GM04503 (cell line): ENCODE measurements around the gene ESRRA.

Experiments
- DNase-seq: peaks from one replicate; pipeline ENCODE4 v3.0.0-alpha.2; 2012; ENCODE audit warnings: low read depth

ESRRA gene

DNA sequence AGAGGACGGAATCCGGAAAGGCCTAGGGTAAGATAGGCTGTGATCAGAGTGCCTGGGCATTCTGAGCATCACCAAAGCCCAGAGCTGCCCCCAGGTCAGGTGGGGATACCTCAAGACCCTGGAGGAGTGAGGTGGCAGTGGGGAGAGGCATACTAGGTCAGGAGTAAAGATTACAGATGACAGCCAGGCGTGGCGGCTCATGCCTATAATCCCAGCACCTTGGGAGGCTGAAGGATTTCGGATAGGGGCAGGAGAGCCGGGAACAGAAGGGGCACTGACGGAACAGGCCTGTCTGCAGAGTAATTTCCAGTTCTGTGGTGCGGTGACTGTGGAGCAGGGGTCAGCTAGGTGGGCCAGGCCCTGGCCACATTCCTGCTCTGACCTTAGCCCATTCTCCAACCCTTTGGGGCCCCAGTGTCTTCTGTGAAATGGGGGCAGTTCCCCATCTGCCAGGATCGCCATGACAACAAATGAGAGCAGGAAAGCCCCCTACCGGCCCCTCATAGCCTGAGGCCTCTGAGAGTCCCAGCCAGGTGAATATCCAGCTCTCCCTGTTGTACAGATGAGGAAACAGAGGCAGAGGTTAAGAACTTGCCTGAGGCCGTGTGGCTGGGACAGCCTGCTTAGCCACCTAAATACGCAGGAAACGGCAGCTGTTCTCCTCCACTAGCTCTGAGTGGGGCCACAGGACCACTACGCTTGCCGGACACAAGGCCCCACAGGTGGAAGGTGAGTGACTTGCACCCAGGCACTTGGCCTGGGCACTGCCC, 30.1 kb upstream of the ESRRA start:
- DNase-seq: no peak

DNA sequence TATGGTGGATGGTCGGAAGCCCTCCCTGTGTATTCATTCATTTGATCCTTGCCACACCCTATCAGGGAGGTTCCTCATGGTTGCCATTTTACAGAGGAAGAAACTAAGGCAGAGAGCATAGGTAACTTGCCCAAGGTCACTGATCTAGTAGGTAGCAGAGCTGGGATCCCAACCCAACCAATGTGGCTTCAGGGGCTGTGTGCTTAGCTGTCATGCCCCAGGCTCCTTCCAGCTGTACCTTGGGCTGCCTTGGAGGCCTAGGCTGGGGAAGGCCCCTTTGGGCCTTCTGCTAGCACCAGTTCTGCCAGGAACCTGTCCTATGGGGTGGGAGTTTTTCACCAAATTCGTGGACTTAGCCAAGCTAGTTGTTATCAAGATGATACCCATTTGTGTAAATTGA, 29.5 kb upstream of the ESRRA start:
- DNase-seq: no peak

GRCh38 chr11:64276653-64277431, 28.5 kb upstream of the ESRRA start:
- no peak for DNase-seq

DNA sequence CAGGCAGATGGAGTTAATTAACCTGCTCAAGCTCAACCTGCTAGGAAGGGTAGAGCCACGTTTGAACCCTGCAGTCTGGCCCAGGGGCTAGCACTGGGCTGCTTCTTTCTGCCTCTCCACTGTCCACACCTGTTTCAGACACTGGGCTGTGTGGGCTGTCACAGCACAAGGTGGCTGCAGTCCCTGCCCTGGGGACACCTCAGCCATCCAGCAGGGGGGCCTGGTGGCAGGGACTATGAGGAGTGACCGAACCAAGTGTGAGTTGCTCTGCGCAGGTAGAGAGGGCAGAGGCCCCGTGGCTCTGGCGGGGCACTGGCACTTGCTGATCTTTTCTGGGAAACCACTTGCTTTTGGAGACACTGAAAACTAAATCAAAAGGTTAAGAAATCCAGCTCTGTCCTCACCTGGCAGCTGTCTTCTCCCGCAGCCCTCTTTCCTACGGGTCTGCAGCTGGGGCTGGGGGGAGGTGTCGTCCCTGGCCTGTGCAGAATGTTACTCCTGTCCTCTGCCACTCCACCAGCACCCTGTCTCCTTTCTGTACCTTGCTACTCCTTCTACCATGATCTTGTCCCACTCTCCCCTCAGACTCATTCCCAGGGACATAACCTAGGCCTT, 26.6 kb upstream of the ESRRA start:
- no peak for DNase-seq

DNA sequence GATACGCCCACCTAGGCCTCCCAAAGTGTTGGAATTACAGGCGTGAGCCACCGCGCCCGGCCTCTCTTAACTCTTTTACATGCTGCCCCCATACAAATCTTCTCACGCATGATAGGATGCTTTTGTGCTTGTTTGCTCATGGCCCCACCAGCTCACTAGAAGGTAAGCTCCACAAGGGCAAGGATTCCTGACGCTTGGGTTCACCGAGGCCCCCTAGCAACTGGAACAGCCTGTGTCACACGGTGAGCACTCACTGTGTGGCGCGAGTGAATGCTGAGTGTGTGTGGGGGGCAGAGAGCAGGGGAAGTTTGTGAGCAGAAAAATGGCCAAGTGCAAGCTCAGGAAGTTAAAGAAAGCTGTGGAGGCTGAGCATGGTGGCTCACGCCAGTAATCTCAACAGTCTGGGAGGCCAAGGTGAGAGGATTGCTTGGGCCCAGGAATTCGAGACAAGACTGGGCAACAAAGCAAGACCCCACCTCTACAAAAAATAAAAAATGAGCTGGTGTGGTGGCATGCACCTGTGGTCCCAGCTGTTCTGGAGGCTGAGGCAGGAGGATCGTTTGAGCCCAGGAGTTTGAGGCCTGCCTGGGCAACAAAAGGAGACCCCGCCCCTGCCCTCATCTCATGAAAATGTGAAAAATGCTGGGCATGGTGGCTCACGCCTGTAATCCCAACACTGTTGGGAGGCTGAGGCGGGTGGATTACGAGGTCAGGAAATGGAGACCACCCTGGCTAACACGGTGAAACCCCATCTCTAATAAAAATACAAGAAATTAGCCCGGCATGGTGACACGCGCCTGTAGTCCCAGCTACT, 23.2 kb upstream of the ESRRA start:
- DNase-seq: no peak

- DNase-seq: no peak
These were observed 22.2 kb upstream of the ESRRA start for GRCh38 chr11:64283092-64283491.

GRCh38 chr11:64284048-64284961, 21.0 kb upstream of the ESRRA start, which contains the start of gene BAD:
BAD (minus strand) TSS chr11:64284665; CDS start chr11:64284368, 297 bp downstream.
- no peak for DNase-seq

DNA sequence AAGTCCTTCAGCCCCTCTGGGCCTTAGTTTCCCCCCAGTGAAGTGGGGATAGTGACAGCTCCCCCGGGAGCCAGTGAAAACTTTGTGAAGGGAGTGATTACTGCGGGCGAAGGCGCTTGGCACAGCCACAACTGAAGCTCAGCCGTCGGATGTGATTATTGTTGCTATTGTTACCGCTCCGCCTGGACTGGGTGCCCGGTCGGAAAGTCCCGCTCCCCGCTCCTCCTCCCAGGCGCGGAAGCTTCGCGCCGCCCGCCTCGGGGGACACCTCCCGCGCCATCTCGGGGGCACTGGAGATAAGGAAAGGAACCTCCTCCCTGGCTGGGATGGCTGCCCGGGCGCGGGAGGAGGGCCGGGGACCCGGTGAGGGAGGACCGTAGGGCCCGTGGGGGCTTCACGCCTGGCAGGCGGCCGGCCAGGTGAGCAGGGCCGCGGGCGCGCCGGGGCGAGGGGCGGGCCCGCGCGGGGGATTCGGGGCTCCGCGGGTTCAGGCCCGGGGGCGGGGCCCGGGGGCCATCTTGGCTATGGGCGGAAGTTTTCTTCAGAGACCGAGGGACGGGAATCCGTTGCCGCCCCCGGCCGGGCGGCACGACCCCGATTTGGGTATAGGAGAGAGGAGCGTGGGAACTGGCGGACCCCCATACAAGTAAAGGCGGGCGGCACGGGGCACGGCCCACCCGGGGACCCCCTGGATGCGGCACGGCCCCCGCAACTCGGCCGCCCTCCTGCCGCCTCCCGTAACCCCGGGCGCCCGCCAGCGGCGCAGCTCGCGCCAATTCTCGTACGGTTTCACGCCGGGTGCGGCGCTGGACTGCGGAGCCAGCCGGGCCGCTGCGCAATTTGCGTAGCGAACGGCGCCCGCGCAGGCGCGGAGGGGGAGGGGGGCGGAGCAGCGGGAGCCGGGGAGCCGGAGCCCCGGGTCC, 20.1 kb upstream of the ESRRA start, which contains the start of gene GPR137:
Gene GPR137 (plus strand): TSS at position 887 of the 923 bp plus-strand sequence. CDS start 677 bp downstream, outside the sequence.
- DNase-seq: no peak

DNA sequence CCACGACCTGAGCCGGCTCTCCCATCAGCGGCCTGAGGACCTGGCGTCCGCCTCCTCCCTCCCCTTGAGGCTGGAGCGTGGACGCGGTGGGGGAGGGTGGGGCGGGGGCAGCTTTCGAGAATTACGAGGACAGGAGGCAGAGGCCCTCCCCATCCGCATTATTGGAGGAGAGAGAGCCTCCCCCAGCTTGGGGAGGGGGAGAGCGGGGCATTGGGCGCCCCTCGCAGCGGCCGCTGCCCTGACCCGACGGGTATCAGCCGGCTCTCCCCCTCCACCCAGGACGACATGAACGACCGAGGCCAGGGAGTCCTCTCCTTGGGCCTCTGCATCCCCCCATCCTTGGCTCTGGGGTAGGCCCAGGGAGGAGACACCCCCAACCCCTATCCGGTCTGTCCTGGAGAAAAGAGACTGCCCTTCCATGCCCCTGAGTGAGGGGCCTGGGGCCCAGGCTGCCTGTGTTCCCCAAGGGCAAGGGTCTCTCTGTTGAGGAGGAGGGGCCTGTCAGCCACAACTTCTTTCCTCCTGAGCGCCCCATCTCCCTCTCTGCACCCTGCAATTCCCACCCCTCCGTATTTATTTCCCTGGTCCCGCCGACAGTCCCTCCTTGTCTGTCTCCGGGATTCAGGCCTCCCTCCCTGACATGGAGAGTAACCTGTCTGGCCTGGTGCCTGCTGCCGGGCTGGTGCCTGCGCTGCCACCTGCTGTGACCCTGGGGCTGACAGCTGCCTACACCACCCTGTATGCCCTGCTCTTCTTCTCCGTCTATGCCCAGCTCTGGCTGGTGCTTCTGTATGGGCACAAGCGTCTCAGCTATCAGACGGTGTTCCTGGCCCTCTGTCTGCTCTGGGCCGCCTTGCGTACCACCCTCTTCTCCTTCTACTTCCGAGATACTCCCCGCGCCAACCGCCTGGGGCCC, 19.2 kb upstream of the ESRRA start:
- no peak for DNase-seq

DNA sequence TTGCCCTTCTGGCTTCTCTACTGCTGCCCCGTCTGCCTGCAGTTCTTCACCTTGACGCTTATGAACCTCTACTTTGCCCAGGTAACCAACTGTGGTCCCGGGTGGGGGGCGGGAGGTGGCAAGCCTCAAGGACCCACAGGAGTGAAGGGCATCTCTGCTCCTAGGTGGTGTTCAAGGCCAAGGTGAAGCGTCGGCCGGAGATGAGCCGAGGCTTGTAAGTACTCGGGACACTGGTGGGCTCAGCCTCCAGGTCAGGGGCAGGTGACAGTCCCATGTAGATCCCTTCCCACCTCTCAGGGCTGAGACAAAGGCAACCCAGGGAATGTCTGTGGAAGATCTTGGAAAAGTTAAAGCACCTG, 18.5 kb upstream of the ESRRA start:
- DNase-seq: no peak

GRCh38 chr11:64287676-64288352, 17.5 kb upstream of the ESRRA start:
- no peak for DNase-seq

- DNase-seq: no peak
These were observed 17.0 kb upstream of the ESRRA start for GRCh38 chr11:64288353-64288750.

GRCh38 chr11:64289002-64289564, 16.2 kb upstream of the ESRRA start:
- DNase-seq: no peak

DNA sequence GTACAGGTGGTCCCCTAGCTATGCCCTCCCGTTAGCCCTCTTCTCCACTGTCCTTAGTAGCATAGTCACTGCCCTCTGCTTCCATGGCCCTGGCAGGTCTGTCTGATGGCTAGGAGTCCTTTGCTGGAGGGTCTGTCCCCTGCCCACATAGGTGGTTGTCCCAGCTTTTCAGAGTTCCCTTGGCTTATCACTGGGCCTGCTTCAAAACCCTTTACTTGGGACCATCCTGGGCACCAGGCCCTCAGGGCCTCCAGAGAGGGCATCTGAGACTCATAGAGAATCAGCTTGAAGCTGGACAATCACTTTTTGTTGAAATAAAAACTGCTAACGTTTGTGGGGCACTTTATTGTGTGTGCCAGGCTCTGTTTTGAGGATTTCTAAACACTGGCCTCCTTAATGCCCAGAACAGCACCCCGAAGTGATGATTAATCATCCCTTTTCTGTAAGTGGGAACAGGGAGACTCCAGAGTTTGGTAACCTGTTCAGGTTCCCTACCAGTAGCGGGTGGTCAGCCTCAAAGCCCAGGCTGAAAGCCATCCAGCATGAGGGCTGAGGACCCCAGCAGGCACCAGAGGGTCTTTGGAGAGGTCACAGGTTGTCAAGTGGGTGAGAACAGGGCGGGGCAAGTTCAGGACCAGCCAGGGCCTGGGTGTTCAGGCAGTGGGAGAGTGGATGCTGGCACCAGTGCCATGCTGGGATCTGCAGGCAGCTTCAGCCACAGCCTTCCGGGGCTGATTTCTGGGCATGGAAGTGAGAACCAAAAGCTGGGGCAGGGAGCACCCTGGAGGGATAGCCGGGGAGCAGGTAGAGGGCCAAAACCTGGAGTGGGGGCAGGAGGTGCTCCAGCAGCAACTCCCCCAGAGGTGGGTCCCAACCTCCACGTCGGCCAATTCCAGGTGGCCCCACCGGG, 14.7 kb upstream of the ESRRA start:
- DNase-seq: no peak

- no peak for DNase-seq
These were observed 14.0 kb upstream of the ESRRA start, which contains the start of gene KCNK4 for GRCh38 chr11:64291262-64291751. KCNK4 (plus strand) TSS chr11:64291302; CDS start chr11:64293019, 1,717 bp downstream.

DNA sequence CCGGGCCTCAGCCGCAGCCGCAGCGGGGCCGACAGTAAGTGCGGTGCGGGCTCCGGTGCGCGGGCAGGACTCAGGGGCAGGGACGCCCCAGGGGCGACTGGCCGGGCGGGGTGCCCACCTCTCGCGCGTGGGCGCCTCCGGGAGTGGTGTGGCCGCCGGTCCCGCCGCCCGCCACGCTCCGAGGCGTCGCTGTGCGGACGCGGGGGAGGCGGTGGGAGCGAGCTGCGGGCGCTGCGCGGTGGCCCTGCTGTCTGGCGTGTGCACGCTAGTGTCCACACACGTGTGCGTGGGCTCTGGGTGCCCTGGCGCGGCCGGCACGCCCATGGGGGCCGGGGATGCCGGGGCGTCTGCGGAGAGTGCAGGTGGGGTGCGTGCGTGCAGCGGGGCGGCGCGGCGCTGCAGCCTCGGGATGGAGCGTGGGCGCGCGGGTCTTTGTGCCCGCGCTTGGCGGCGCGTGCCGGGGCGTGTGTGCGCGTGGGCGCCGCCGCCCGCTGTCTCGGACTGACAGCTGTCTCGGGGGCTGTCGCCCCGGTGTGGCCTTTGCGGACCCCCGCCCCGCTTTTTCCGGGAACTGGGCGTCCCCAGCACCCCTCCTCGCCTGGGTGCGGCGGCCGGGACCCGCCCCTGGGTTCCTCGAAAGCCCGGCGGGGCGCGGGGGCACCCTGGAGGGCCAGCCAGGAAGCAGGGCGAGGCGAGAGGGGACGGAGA, 13.4 kb upstream of the ESRRA start:
- no peak for DNase-seq
